Caco-2 (cell line): Measurements from ENCODE around the gene GLTP. TPM values are rescaled to one million over a fixed set of nuclear protein-coding genes. Genes with fewer than 3 reads are reported as not detected.

Experiments
- BruUV-seq: library from RNA; stranded (reverse); fragments of 400-500 nt; replicated peaks from 2 replicates; lab custom pipeline; 2021; lab: Mats Ljungman, UMichigan
- CTCF ChIA-PET: fragments of 300-600 bp; sonication (Branson Sonifier 250); formaldehyde crosslinking; loops from one replicate; lab custom pipeline; 2022; ENCODE audit warnings: antibody characterized with exemption; lab: Charles Lee
- POLR2A ChIA-PET: fragments of 300-600 bp; sonication (Branson Sonifier 250); formaldehyde crosslinking; loops from one replicate; lab custom pipeline; 2022; ENCODE audit warnings: antibody characterized with exemption; lab: Charles Lee
- DNase-seq, 2 experiments: peaks; one replicate each; pipeline versions ENCODE4 v3.0.0 to v3.0.0-alpha.2; 2020 to 2022
- H3K27me3 ChIP-seq: replicated peaks from 2 replicates; pipeline ENCODE4 v1.6.0; 2011; ENCODE audit warnings: low read length; ENCODE audit not compliant: control insufficient read depth, insufficient read depth
- H3K36me3 ChIP-seq: 2 replicates; pipeline ENCODE4 v1.5.1; 2011; ENCODE audit warnings: low read length; ENCODE audit not compliant: control insufficient read depth, insufficient read depth
- H3K4me1 ChIP-seq: fragments of 250-450 bp; sonication (Bioruptor Pico); 2 replicates; pipeline ENCODE4 v1.5.1; 2020; ENCODE audit warnings: mild to moderate bottlenecking
- H3K4me3 ChIP-seq: 2 replicates; pipeline ENCODE4 v1.5.1; 2011; ENCODE audit warnings: low read depth, mild to moderate bottlenecking, control low read depth, low read length
- H3K9me3 ChIP-seq: fragments of 250-450 bp; sonication (Bioruptor Pico); 2 replicates; pipeline ENCODE4 v1.5.1; 2020; ENCODE audit warnings: mild to moderate bottlenecking, moderate library complexity
- H3K27ac Mint-ChIP-seq: one replicate; pipeline ENCODE4 v1.8.0; 2022; ENCODE audit warnings: mixed read lengths; ENCODE audit not compliant: unreplicated experiment
- H3K27me3 Mint-ChIP-seq: one replicate; pipeline ENCODE4 v1.8.0; 2022; ENCODE audit warnings: mixed read lengths; ENCODE audit not compliant: insufficient read depth, unreplicated experiment
- H3K36me3 Mint-ChIP-seq: one replicate; pipeline ENCODE4 v1.8.0; 2022; ENCODE audit warnings: mild to moderate bottlenecking, mixed read lengths; ENCODE audit not compliant: insufficient read depth, unreplicated experiment
- H3K4me1 Mint-ChIP-seq: one replicate; pipeline ENCODE4 v1.8.0; 2022; ENCODE audit warnings: low read depth, mixed read lengths; ENCODE audit not compliant: unreplicated experiment
- H3K4me3 Mint-ChIP-seq: one replicate; pipeline ENCODE4 v1.8.0; 2022; ENCODE audit warnings: mild to moderate bottlenecking, moderate library complexity, mixed read lengths; ENCODE audit not compliant: unreplicated experiment
- H3K9me3 Mint-ChIP-seq: one replicate; pipeline ENCODE4 v1.8.0; 2022; ENCODE audit warnings: mixed read lengths; ENCODE audit not compliant: unreplicated experiment
- intact Hi-C: fragments of 100-400 bp; cut with micrococcal nuclease; formaldehyde crosslinking; loops from one replicate; pipeline ENCODE4 v1.10.0; 2022; ENCODE audit not compliant: unreplicated experiment
- total RNA-seq: library from RNA; stranded (reverse); gene quantifications from 2 replicates; pipeline ENCODE4 v1.2.3, GENCODE V29; 2022
- TF ChIP-seq, protein P1 (sequence below), 2 experiments: fragments of 200-600 bp in 1 of 2; IDR thresholded peaks; 1 replicate in 1 of 2; 2 replicates in 1 of 2; pipeline versions ENCODE4 v1.5.1 to v1.8.0; 2011 to 2022; ENCODE audit warnings: antibody characterized with exemption in 1 of 2, control low read depth in 1 of 2, inconsistent platforms in 1 of 2, low read depth in 1 of 2, low read length in 1 of 2, mild to moderate bottlenecking in 1 of 2, moderate library complexity in 1 of 2; ENCODE audit not compliant: insufficient read depth in 1 of 2, severe bottlenecking in 1 of 2, unreplicated experiment in 1 of 2

Gene GLTP
- total RNA-seq, 1 experiment from 2014 or later, result 14.9 TPM

GRCh38 chr12:109921982-109922381 lies 41.6 kb upstream of the GLTP start:
- no peak overlapping the region for H3K4me3 ChIP-seq
- no peaks in the 10 kb centered on the region for H3K4me1 ChIP-seq
- no TSS peak for BruUV-seq
- Mint-ChIP-seq H3K9me3 (no peaks in the 10 kb centered on the region), H3K4me3 (no peak overlapping the region), H3K4me1 (no peaks in the 10 kb centered on the region), H3K27me3 (no peaks in the 10 kb centered on the region), H3K27ac (no peak overlapping the region), H3K36me3 (peaks cover 6% of the 10 kb centered on the region)
- no peaks in the 10 kb centered on the region for H3K9me3 ChIP-seq
- TF ChIP-seq, protein P1, sequence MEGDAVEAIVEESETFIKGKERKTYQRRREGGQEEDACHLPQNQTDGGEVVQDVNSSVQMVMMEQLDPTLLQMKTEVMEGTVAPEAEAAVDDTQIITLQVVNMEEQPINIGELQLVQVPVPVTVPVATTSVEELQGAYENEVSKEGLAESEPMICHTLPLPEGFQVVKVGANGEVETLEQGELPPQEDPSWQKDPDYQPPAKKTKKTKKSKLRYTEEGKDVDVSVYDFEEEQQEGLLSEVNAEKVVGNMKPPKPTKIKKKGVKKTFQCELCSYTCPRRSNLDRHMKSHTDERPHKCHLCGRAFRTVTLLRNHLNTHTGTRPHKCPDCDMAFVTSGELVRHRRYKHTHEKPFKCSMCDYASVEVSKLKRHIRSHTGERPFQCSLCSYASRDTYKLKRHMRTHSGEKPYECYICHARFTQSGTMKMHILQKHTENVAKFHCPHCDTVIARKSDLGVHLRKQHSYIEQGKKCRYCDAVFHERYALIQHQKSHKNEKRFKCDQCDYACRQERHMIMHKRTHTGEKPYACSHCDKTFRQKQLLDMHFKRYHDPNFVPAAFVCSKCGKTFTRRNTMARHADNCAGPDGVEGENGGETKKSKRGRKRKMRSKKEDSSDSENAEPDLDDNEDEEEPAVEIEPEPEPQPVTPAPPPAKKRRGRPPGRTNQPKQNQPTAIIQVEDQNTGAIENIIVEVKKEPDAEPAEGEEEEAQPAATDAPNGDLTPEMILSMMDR (IDR thresholded peaks at IDR 0.05; ENCODE audit: insufficient read depth in 1 of 2, low read depth in 1 of 2, low read length in 1 of 2, severe bottlenecking in 1 of 2, unreplicated experiment in 1 of 2), result no peak
- H3K27me3 ChIP-seq, result no peaks in the 10 kb centered on the region
- peaks cover 1% of the 10 kb centered on the region; the same call in 1 of the 2 replicates for H3K36me3 ChIP-seq
- CTCF ChIA-PET, result no interaction called here
- POLR2A ChIA-PET, result no interaction called here
- intact Hi-C loops, result no loop called here
- DNase-seq, result no peak

DNA sequence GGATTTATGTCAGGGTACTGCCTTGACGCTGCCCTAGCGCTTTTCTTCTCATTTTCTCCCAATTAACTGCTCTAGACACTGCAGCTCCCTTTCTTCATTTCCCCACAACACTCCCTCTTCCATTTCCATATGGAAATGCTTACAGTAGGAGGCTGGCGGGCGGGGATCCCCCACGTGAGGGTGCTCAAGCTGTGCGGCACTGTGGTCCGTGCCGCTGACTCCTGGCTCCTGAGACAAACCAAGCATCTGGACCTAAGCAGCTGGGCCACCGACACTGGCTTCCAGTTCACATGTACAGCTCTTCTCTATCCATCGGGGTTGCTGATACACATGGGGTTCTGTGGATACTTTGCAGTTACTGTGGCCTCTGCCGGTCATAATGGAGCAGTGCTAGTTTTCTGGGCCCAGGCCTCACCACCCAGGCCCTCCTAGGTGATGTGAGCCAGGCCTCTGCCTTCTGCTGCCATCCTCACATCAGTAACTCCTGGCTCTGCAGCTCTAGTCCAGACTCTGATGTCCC lies 40.0 kb upstream of the GLTP start:
- CTCF ChIA-PET, result interaction anchor here (0.7 kb wide), 1 partner anchor 20 kb away, joined by 3 read pairs; the partner anchor contains the start of gene TCHP
- POLR2A ChIA-PET, result no interaction called here
- no peaks in the 10 kb centered on the region for H3K27me3 Mint-ChIP-seq
- TF ChIP-seq, protein P1 (IDR thresholded peaks at IDR 0.05; ENCODE audit: insufficient read depth in 1 of 2, low read depth in 1 of 2, low read length in 1 of 2, severe bottlenecking in 1 of 2, unreplicated experiment in 1 of 2), result no peak
- no peak overlapping the region for H3K4me3 Mint-ChIP-seq
- no peak for DNase-seq
- H3K4me3 ChIP-seq, result no peak overlapping the region
- H3K9me3 Mint-ChIP-seq, result no peaks in the 10 kb centered on the region
- no peaks in the 10 kb centered on the region for H3K9me3 ChIP-seq
- no peaks in the 10 kb centered on the region for H3K4me1 Mint-ChIP-seq
- peaks cover 11% of the 10 kb centered on the region for H3K36me3 Mint-ChIP-seq
- no peaks in the 10 kb centered on the region for H3K27me3 ChIP-seq
- H3K4me1 ChIP-seq, result no peaks in the 10 kb centered on the region
- no peak overlapping the region for H3K27ac Mint-ChIP-seq
- H3K36me3 ChIP-seq, result peaks cover 1% of the 10 kb centered on the region; the same call in 1 of the 2 replicates
- intact Hi-C loops, result no loop called here
- no TSS peak for BruUV-seq

DNA sequence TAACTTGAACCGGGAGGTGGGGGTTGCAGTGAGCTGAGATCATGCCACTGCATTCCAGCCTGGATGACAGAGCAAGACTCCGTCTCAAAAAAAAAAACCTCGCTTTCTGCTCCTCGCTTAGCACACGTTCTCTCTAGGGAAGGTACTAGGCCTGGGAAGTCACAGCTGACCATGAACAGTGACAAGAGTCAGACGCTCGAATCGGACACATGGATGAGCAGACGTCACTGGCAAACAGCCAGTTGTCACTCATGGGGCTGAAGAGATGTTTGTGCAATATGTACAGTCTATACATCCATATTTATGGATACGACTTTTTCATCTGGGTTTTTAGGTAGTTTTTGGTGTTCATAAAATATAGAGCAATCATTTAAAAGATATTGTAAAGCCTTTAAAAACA lies 39.1 kb upstream of the GLTP start:
- H3K27me3 ChIP-seq, result no peaks in the 10 kb centered on the region
- peaks cover 1% of the 10 kb centered on the region; the same call in 1 of the 2 replicates for H3K36me3 ChIP-seq
- no peak overlapping the region for H3K27ac Mint-ChIP-seq
- BruUV-seq, result no TSS peak
- no peaks in the 10 kb centered on the region for H3K4me1 Mint-ChIP-seq
- ChIA-PET CTCF (no interaction called here), POLR2A (no interaction called here)
- no peaks in the 10 kb centered on the region for H3K27me3 Mint-ChIP-seq
- peaks cover 17% of the 10 kb centered on the region for H3K36me3 Mint-ChIP-seq
- no peaks in the 10 kb centered on the region for H3K9me3 Mint-ChIP-seq
- H3K4me3 ChIP-seq, result no peak overlapping the region
- DNase-seq, result no peak
- H3K4me3 Mint-ChIP-seq, result no peak overlapping the region
- H3K9me3 ChIP-seq, result no peaks in the 10 kb centered on the region
- H3K4me1 ChIP-seq, result no peaks in the 10 kb centered on the region
- intact Hi-C loops, result no loop called here
- TF ChIP-seq, protein P1 (IDR thresholded peaks at IDR 0.05; ENCODE audit: insufficient read depth in 1 of 2, low read depth in 1 of 2, low read length in 1 of 2, severe bottlenecking in 1 of 2, unreplicated experiment in 1 of 2), result no peak
